GM19193 (cell line): ENCODE data around the gene DSE.

Experiments used
- POLR2A ChIP-seq: IDR thresholded peaks from 4 replicates; pipeline ENCODE4 v1.6.1; 2011; ENCODE audit not compliant: insufficient read depth, insufficient read length; ENCODE audit errors: extremely low read depth

Gene DSE

GRCh38 chr6:116370760-116371119 lies at the start of gene DSE:
TSS of gene DSE (plus strand) at chr6:116370947. CDS start at chr6:116399251, 28,304 bp downstream.
- peak; percentile 89 for TF ChIP-seq POLR2A

DNA sequence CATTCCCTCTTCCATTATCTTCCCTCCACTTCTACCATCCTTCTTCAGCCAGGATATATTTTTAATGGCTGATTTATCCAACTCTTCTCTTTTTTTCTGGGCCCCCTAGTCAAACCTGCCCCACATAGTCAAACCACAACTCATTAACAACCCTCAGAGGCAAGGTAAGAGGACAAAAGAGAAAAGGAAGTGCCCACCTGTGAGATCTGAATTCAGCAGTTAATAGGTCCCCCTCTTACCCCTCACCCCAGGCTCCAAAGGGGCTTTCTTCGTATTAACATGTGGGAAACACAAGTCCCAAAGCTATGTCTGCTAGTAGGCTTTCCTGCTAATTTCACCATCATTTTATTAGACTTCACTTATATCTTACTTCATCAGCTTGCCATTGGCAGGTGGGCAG lies 46.9 kb upstream of the DSE start:
- TF ChIP-seq POLR2A: no peak

GRCh38 chr6:116326181-116326671 lies 44.5 kb upstream of the DSE start:
- TF ChIP-seq POLR2A: no peak

DNA sequence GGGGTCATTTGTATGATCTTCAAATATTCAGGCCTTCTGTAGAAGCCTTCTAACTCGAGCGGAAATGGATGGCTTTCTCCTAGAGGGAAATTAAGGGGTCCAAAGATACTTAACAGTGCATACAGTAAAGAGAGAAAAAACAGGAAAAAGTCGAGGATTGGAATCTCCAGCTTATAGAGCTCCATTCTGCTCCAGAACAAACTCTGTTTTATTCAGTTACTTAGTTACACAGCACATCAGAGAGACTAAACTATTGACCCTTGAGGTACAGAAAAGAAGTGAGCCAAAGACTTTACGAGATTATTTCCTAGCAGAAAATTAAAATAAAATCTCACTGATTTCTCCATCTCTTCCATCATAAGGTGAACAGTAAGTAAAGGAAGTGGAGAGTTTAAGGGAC lies 43.8 kb upstream of the DSE start:
- TF ChIP-seq POLR2A: no peak

DNA sequence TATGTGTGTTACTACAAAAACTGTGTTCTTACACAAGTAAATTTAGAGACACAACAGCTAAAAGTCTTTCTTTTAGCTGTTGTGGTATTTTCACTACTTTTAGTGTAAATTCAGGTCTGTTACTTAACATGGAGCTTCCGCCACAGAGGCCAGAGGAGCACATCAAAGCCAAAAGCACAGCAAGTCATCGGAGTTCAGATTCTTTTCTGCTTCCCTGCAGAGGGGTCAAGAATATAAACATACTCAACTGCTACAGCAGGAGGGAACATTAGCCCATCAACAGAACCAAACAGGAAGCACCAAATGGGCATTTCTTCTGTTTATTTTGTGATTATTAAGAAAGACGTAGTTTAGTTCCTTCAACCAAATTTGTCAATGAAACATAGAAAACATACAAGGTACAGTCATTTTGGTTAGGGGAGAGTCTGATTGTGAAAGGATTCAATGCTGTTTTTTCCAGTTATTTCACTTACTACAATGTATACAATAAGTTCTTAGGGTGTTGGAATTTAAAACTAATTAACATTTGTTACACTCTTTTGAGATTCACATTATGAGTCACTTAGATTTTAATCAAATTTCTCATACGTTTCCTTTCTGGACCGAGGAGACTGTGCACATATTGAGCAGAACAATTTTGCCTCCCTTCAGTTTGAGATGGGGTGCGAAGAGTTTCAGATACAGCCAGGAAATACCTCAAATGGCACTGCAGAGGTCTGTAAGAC lies 42.8 kb upstream of the DSE start:
- TF ChIP-seq POLR2A: no peak

- no peak for TF ChIP-seq POLR2A
These were observed 42.2 kb upstream of the DSE start for GRCh38 chr6:116328528-116328903.

- TF ChIP-seq POLR2A: no peak
These were observed 41.6 kb upstream of the DSE start for GRCh38 chr6:116329156-116329555.

GRCh38 chr6:116330511-116330910 lies 40.2 kb upstream of the DSE start:
- TF ChIP-seq POLR2A: no peak

GRCh38 chr6:116332096-116332495 lies 38.7 kb upstream of the DSE start:
- no peak for TF ChIP-seq POLR2A

DNA sequence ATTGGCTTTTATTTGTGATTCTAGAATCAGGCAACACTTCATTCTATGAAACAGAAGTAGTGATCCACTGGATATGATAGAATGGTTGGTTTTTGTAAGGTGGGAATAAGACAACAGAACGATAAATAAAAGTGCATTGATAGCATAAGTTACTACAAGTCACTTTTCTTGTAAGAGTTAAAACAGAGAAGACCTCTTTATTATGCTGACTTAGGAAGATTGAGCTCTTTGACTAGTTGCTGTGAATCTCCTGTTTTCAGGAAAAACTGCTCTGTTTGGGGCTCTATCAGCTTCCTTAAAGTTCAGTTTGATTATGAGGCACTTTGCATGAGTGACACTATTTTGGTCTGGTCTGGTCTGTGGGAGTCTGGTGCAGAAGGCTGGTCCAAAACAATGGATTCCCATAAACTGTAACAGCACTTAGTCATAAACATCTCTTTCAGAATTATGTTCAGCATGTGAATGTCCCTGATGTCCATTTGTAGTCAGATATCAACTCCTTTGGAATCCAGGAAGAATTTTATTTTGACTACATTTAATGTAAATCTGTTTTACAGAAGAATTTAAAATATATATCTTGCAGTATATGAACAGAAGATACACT lies 35.0 kb upstream of the DSE start:
- no peak for TF ChIP-seq POLR2A

DNA sequence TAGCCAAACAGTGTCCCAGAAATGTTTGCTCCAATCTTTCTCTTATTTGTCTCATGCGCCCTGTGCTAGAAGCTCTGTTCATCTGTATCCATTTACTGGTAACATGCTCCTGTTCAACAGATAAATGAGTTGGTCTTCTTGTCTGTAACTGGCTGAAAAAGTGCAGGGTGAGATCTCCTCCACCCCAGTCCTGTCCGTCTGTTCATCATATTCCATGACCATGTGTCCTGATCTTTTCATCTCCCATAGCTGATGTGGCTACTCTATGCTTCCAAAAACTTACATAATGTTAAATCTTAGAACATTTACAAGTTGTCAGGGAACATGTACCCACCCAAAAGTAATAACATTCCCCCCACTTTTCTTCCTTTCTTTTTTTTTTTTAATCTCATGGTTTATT lies 31.8 kb upstream of the DSE start:
- TF ChIP-seq POLR2A: no peak

DNA sequence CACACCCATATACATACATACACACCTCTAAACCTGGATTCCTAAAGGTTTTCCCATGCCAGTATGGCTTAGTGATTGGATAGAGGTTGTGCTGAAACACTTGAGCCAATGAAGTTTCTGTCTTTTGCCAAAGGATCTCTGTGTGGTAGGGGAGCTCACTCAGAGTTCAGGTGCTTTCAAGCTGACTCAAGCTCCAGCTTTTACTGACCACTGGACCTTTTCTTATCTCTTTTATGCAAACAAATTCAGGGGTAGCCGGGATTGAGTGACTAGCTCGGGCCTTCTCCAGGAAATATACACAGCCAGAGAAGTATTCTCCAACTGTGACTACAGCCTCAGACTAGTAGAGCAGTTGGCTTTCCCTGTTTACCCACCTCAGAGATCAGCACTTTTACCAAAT lies 21.5 kb upstream of the DSE start:
- no peak for TF ChIP-seq POLR2A

GRCh38 chr6:116351101-116351500 lies 19.6 kb upstream of the DSE start:
- TF ChIP-seq POLR2A: no peak

- no peak for TF ChIP-seq POLR2A
These were observed 18.0 kb upstream of the DSE start for GRCh38 chr6:116352515-116353471.

GRCh38 chr6:116354236-116354635 lies 16.5 kb upstream of the DSE start:
- no peak for TF ChIP-seq POLR2A
